ENCODE measurements around the gene LEKR1. TPM values are rescaled to one million over a fixed set of nuclear protein-coding genes. Genes with fewer than 3 reads are reported as not detected.

LEKR1 gene
- total and polyA plus RNA-seq, 9 of the 15 experiments (the other 6 are each of a cell fraction or from before 2014, with no cell fraction given): 0.76 to 1.8 (median 1.2) TPM

DNA sequence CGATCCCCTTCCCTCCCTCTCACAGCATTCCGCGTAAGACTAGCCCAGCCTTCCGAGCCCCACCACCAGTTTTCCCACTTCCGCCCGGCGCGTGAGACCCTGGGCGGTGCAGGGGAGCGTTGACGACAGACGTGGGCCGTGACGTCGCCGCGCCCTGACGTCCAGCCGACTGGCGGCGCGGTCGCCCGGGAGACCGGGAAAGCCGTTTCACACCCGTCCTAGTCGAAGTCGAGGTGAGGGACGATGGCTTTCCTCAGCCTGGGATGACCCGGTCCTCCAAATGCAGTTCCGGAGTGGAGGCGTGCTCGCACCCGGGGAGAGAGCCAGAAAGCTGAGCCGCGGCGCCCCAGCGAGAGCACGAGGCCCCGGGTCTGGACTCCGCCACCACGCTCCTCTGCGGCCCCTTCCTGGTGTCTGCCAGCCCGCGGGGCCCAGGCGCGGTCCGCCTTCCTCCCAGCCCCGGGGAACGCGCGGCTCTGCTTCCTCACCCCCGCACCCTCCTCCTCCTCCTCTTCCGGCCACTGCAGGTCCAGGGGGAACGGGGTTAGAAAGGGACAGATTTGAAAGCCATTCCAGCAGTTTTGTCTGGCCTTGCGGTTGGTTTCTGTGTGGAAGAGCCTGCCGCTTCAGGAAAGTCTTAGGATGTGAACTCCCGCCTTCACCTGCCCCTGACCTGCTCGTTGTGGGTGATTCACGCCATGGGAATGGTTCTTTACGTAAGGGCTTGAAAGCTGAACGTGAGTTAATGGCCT lies at the start of gene LEKR1 (continued):
- TF ChIP-seq, protein P1, sequence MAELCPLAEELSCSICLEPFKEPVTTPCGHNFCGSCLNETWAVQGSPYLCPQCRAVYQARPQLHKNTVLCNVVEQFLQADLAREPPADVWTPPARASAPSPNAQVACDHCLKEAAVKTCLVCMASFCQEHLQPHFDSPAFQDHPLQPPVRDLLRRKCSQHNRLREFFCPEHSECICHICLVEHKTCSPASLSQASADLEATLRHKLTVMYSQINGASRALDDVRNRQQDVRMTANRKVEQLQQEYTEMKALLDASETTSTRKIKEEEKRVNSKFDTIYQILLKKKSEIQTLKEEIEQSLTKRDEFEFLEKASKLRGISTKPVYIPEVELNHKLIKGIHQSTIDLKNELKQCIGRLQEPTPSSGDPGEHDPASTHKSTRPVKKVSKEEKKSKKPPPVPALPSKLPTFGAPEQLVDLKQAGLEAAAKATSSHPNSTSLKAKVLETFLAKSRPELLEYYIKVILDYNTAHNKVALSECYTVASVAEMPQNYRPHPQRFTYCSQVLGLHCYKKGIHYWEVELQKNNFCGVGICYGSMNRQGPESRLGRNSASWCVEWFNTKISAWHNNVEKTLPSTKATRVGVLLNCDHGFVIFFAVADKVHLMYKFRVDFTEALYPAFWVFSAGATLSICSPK (IDR thresholded peaks at IDR 0.05; ENCODE audit: borderline replicate concordance): no peak
- TF ChIP-seq TAL1 (IDR thresholded peaks at IDR 0.05): no peak
- TF ChIP-seq TAF1 (IDR thresholded peaks at IDR 0.05; ENCODE audit: control insufficient read depth, extremely low read depth, insufficient read depth, low read length, severe bottlenecking): peak; percentile 67
- TF ChIP-seq SLC30A9 (CRISPR knock-in tag; IDR thresholded peaks at IDR 0.05): no peak
- peak; percentile 67 for TF ChIP-seq HINFP (tag; conservative IDR thresholded peaks at IDR 0.05; ENCODE audit: low read depth)
- peak; percentile 91 for TF ChIP-seq POLR2G (IDR thresholded peaks at IDR 0.05; ENCODE audit: low read depth, low read length)
- peak; percentile 58; the same call in 1 of the 2 replicates for TF ChIP-seq E2F3 (CRISPR knock-in tag; IDR thresholded peaks at IDR 0.05)
- TF ChIP-seq, protein P2, sequence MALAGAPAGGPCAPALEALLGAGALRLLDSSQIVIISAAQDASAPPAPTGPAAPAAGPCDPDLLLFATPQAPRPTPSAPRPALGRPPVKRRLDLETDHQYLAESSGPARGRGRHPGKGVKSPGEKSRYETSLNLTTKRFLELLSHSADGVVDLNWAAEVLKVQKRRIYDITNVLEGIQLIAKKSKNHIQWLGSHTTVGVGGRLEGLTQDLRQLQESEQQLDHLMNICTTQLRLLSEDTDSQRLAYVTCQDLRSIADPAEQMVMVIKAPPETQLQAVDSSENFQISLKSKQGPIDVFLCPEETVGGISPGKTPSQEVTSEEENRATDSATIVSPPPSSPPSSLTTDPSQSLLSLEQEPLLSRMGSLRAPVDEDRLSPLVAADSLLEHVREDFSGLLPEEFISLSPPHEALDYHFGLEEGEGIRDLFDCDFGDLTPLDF (CRISPR knock-in tag; IDR thresholded peaks at IDR 0.05): peak; percentile 32; the same call in 1 of the 2 replicates
- TF ChIP-seq ETV6 (IDR thresholded peaks at IDR 0.05; ENCODE audit: borderline replicate concordance in 1 of 2, low read depth in 2 of 2, low read length in 1 of 2): no peak
- TF ChIP-seq ETV6 (CRISPR knock-in tag; IDR thresholded peaks at IDR 0.05; ENCODE audit: borderline replicate concordance): peak; percentile 78; the same call in 1 of the 2 replicates
- peak; percentile 91 for TF ChIP-seq POLR2B (IDR thresholded peaks at IDR 0.05; ENCODE audit: low read depth, partially characterized antibody)
- TF ChIP-seq GABPB1 (CRISPR knock-in tag; IDR thresholded peaks at IDR 0.05): peak; percentile 82
- no peak for TF ChIP-seq SREBF2 (CRISPR knock-in tag; IDR thresholded peaks at IDR 0.05)
- no peak for TF ChIP-seq ZC3H8 (IDR thresholded peaks at IDR 0.05)
- no peak for TF ChIP-seq ZBTB17 (CRISPR knock-in tag; IDR thresholded peaks at IDR 0.05)
- TF ChIP-seq ZNF133 (CRISPR knock-in tag; IDR thresholded peaks at IDR 0.05): 0 out of 2 replicates have a peak, but pooled peaks have one; percentile 28
- TF ChIP-seq KAT8 (IDR thresholded peaks at IDR 0.05; ENCODE audit: low read depth): no peak
- peak; percentile 78; the same call in 1 of the 2 replicates for TF ChIP-seq KAT7 (CRISPR knock-in tag; IDR thresholded peaks at IDR 0.05; ENCODE audit: borderline replicate concordance)
- TF ChIP-seq BHLHE40 (IDR thresholded peaks at IDR 0.05; ENCODE audit: low read length): peak; percentile 77
- no peak for TF ChIP-seq ID3 (CRISPR knock-in tag; IDR thresholded peaks at IDR 0.05)
- TF ChIP-seq ID3 (tag; IDR thresholded peaks at IDR 0.05): peak; percentile 30; the same call in 1 of the 2 replicates

All from K562 (cell line).